ENCODE measurements around the gene LRRC71.

DNA sequence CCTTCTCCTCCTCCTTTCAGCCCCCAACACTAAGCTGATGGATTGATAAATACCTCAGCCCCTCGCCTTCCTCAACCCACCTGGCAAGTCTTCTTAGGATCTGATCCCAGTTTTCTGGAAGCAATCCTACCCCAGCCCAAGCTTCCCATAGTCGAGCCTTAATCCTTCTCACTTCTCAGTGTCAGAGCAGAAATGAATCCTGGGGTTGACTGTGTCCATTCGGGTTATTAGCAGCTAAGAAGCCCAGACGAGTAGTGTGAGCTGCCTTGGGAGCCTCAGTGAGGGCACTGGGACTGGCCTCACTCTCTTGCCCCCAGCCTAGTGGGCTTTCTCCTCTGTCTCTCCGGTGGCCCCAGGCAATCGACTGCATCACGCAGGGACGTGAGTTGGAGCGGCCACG lies 39.3 kb upstream of the LRRC71 start:
- no peak for TF ChIP-seq POLR2AphosphoS5 (IDR thresholded peaks at IDR 0.05)
- TF ChIP-seq, protein P1, sequence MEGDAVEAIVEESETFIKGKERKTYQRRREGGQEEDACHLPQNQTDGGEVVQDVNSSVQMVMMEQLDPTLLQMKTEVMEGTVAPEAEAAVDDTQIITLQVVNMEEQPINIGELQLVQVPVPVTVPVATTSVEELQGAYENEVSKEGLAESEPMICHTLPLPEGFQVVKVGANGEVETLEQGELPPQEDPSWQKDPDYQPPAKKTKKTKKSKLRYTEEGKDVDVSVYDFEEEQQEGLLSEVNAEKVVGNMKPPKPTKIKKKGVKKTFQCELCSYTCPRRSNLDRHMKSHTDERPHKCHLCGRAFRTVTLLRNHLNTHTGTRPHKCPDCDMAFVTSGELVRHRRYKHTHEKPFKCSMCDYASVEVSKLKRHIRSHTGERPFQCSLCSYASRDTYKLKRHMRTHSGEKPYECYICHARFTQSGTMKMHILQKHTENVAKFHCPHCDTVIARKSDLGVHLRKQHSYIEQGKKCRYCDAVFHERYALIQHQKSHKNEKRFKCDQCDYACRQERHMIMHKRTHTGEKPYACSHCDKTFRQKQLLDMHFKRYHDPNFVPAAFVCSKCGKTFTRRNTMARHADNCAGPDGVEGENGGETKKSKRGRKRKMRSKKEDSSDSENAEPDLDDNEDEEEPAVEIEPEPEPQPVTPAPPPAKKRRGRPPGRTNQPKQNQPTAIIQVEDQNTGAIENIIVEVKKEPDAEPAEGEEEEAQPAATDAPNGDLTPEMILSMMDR (IDR thresholded peaks at IDR 0.05) = no peak

Data from breast epithelium (tissue), 3 donors.